CD4-positive, alpha-beta memory T cell (primary cell): Measurements from ENCODE around the gene NPVF. TPM values are rescaled to one million over a fixed set of nuclear protein-coding genes. Genes with fewer than 3 reads are reported as not detected.

Experiments used
- CTCF ChIA-PET: fragments of 350-600 bp; sonication (Branson Sonifier 250); formaldehyde crosslinking; loops from one replicate; lab custom pipeline; 2021; ENCODE audit warnings: inconsistent platforms; ENCODE audit not compliant: partially characterized antibody; lab: Charles Lee
- POLR2A ChIA-PET: fragments of 350-600 bp; sonication (Branson Sonifier 250); formaldehyde crosslinking; loops from one replicate; lab custom pipeline; 2021; ENCODE audit not compliant: partially characterized antibody; lab: Charles Lee
- DNase-seq, 5 donors: peaks; one replicate each; pipeline versions ENCODE4 v3.0.0 to v3.0.0-alpha.2; 2020 to 2022; ENCODE audit warnings: mixed read lengths in 1 of 5
- H3K27ac ChIP-seq: one replicate; pipeline ENCODE4 v1.7.0; 2013; ENCODE audit warnings: low read depth, low read length
- H3K27me3 ChIP-seq: 2 replicates; pipeline ENCODE4 v1.7.0; 2013; ENCODE audit warnings: mild to moderate bottlenecking, low read length, moderate library complexity; ENCODE audit not compliant: insufficient read depth
- H3K36me3 ChIP-seq: 2 replicates; pipeline ENCODE4 v1.7.0; 2013; ENCODE audit warnings: mild to moderate bottlenecking, low read length, moderate library complexity; ENCODE audit not compliant: insufficient read depth
- H3K4me1 ChIP-seq: 2 replicates; pipeline ENCODE4 v1.7.0; 2013; ENCODE audit warnings: mild to moderate bottlenecking, low read length, moderate library complexity; ENCODE audit not compliant: insufficient read depth
- H3K4me3 ChIP-seq, 2 donors: one replicate each; pipeline ENCODE4 v1.7.0; 2013; ENCODE audit warnings: low read length in 2 of 2, mild to moderate bottlenecking in 1 of 2
- H3K9me3 ChIP-seq, 2 donors: one replicate each; pipeline ENCODE4 v1.7.0; 2013; ENCODE audit warnings: low read length in 2 of 2, control low read depth in 1 of 2; ENCODE audit not compliant: control insufficient read depth in 1 of 2
- H3K27ac Mint-ChIP-seq, 7 donors: one replicate each; pipeline ENCODE4 v1.8.0; 2020 to 2021; ENCODE audit warnings: mixed read lengths in 7 of 7, mild to moderate bottlenecking in 6 of 7, inconsistent platforms in 3 of 7, moderate library complexity in 3 of 7
- H3K27me3 Mint-ChIP-seq, 2 donors: one replicate each; pipeline ENCODE4 v1.8.0; 2020 to 2021; ENCODE audit warnings: mixed read lengths in 2 of 2
- H3K36me3 Mint-ChIP-seq, 2 donors: one replicate each; pipeline ENCODE4 v1.8.0; 2020 to 2021; ENCODE audit warnings: mixed read lengths in 2 of 2, inconsistent platforms in 1 of 2, mild to moderate bottlenecking in 1 of 2
- H3K4me1 Mint-ChIP-seq, 4 donors: one replicate each; pipeline ENCODE4 v1.8.0; 2020 to 2021; ENCODE audit warnings: mixed read lengths in 4 of 4, mild to moderate bottlenecking in 1 of 4
- H3K4me3 Mint-ChIP-seq, 8 donors: one replicate each; pipeline ENCODE4 v1.8.0; 2020 to 2021; ENCODE audit warnings: mixed read lengths in 8 of 8, mild to moderate bottlenecking in 7 of 8, moderate library complexity in 6 of 8, inconsistent platforms in 3 of 8
- H3K9me3 Mint-ChIP-seq, 8 donors: one replicate each; pipeline ENCODE4 v1.8.0; 2020 to 2021; ENCODE audit warnings: mixed read lengths in 8 of 8, mild to moderate bottlenecking in 5 of 8, inconsistent platforms in 3 of 8, moderate library complexity in 1 of 8
- intact Hi-C: fragments of 100-400 bp; cut with micrococcal nuclease; formaldehyde crosslinking; loops from one replicate; pipeline ENCODE4 v1.15.1; 2023
- polyA plus RNA-seq, 2 donors: library from polyadenylated mRNA; unstranded; fragments of 300-500 nt; fragmentation: Illumina TruSeq; gene quantifications; one replicate each; pipeline ENCODE4 v1.2.3, GENCODE V29; 2021
- total RNA-seq, 2 experiments: library from RNA; stranded (reverse); gene quantifications; one replicate each; pipeline ENCODE4 v1.2.3, GENCODE V29; 2021

NPVF gene
- total and polyA plus RNA-seq, 4 experiments from 2014 or later = not detected

- H3K36me3 Mint-ChIP-seq = no peaks in the 10 kb centered on the region
- CTCF ChIA-PET = interaction anchor here (1.1 kb wide), 1 partner anchor 10 kb away, joined by 5 read pairs; no protein-coding TSS in a partner anchor
Observed at GRCh38 chr7:25249772-25250171, 21.5 kb upstream of the NPVF start.

GRCh38 chr7:25246306-25246705, 18.0 kb upstream of the NPVF start:
- Histone ChIP-seq H3K36me3 (no peaks in the 10 kb centered on the region), H3K27me3 (no peaks in the 10 kb centered on the region), H3K27ac (no peak overlapping the region), H3K4me3 (no peak overlapping the region), H3K9me3 (no peaks in the 10 kb centered on the region), H3K4me1 (no peaks in the 10 kb centered on the region)
- ChIA-PET CTCF (interaction anchor here (1.7 kb wide), 1 partner anchor 13 kb away, joined by 7 read pairs; no protein-coding TSS in a partner anchor), POLR2A (no interaction called here)
- Mint-ChIP-seq H3K4me3 (no peak overlapping the region), H3K4me1 (no peaks in the 10 kb centered on the region), H3K36me3 (no peaks in the 10 kb centered on the region), H3K27me3 (peaks cover 19 to 26% of the 10 kb centered on the region in 2 donors), H3K27ac (no peak overlapping the region), H3K9me3 (no peaks in the 10 kb centered on the region)
- no peak for DNase-seq
- intact Hi-C loops = no loop called here

More at GRCh38 chr7:25249772-25250171, 21.5 kb upstream of the NPVF start:
- intact Hi-C loops = loop anchor here (5.0 kb wide), 1 partner anchor 1903 kb away; the partner anchor contains the start of gene HOXA3
- no peak for DNase-seq
- POLR2A ChIA-PET = no interaction called here
- Mint-ChIP-seq H3K4me3 (no peak overlapping the region), H3K27me3 (peaks cover 6 to 16% of the 10 kb centered on the region in 2 donors), H3K27ac (no peak overlapping the region), H3K4me1 (no peaks in the 10 kb centered on the region), H3K9me3 (no peaks in the 10 kb centered on the region)
- no peaks in the 10 kb centered on the region for H3K36me3 ChIP-seq
- no peak overlapping the region for H3K27ac ChIP-seq
- H3K4me1 ChIP-seq = no peaks in the 10 kb centered on the region
- no peaks in the 10 kb centered on the region for H3K27me3 ChIP-seq
- no peak overlapping the region for H3K4me3 ChIP-seq
- no peaks in the 10 kb centered on the region for H3K9me3 ChIP-seq

GRCh38 chr7:25244254-25245033, 16.2 kb upstream of the NPVF start:
- no peak for DNase-seq
- Mint-ChIP-seq H3K9me3 (no peaks in the 10 kb centered on the region), H3K4me3 (no peak overlapping the region), H3K27ac (no peak overlapping the region), H3K4me1 (no peaks in the 10 kb centered on the region), H3K36me3 (no peaks in the 10 kb centered on the region), H3K27me3 (peaks cover 22 to 28% of the 10 kb centered on the region in 2 donors)
- no peaks in the 10 kb centered on the region for H3K27me3 ChIP-seq
- H3K36me3 ChIP-seq = no peaks in the 10 kb centered on the region
- no peak overlapping the region for H3K4me3 ChIP-seq
- intact Hi-C loops = no loop called here
- no peak overlapping the region for H3K27ac ChIP-seq
- POLR2A ChIA-PET = no interaction called here
- no peaks in the 10 kb centered on the region for H3K9me3 ChIP-seq
- no peaks in the 10 kb centered on the region for H3K4me1 ChIP-seq
- CTCF ChIA-PET = interaction anchor here (1.8 to 2.2 kb wide), 2 partner anchors 12 to 16 kb away, joined by 7 to 8 read pairs; no protein-coding TSS in a partner anchor

- intact Hi-C loops = no loop called here
- Mint-ChIP-seq H3K36me3 (no peaks in the 10 kb centered on the region), H3K4me3 (no peak overlapping the region), H3K4me1 (no peaks in the 10 kb centered on the region), H3K27me3 (peaks cover 23% of the 10 kb centered on the region in 2 donors), H3K27ac (no peak overlapping the region), H3K9me3 (no peaks in the 10 kb centered on the region)
- Histone ChIP-seq H3K4me1 (no peaks in the 10 kb centered on the region), H3K36me3 (no peaks in the 10 kb centered on the region), H3K9me3 (no peaks in the 10 kb centered on the region), H3K27me3 (no peaks in the 10 kb centered on the region), H3K27ac (no peak overlapping the region), H3K4me3 (no peak overlapping the region)
- ChIA-PET POLR2A (no interaction called here), CTCF (no interaction called here)
- DNase-seq = no peak
Observed at GRCh38 chr7:25242678-25243077, 14.4 kb upstream of the NPVF start.

- Mint-ChIP-seq H3K9me3 (no peaks in the 10 kb centered on the region), H3K36me3 (no peaks in the 10 kb centered on the region), H3K27me3 (peaks cover 22 to 24% of the 10 kb centered on the region in 2 donors), H3K4me1 (no peaks in the 10 kb centered on the region), H3K27ac (no peak overlapping the region), H3K4me3 (no peak overlapping the region)
- intact Hi-C loops = no loop called here
- POLR2A ChIA-PET = no interaction called here
- Histone ChIP-seq H3K27ac (no peak overlapping the region), H3K4me3 (no peak overlapping the region), H3K9me3 (no peaks in the 10 kb centered on the region), H3K27me3 (no peaks in the 10 kb centered on the region), H3K36me3 (no peaks in the 10 kb centered on the region), H3K4me1 (no peaks in the 10 kb centered on the region)
- CTCF ChIA-PET = no interaction called here
- DNase-seq = no peak
Observed at GRCh38 chr7:25240896-25241295, 12.6 kb upstream of the NPVF start.

GRCh38 chr7:25240340-25240739, 12.1 kb upstream of the NPVF start:
- DNase-seq = no peak
- H3K9me3 ChIP-seq = no peaks in the 10 kb centered on the region
- H3K4me1 Mint-ChIP-seq = no peaks in the 10 kb centered on the region

GRCh38 chr7:25239888-25240287, 11.6 kb upstream of the NPVF start:
- H3K27me3 Mint-ChIP-seq = peaks cover 20 to 22% of the 10 kb centered on the region in 2 donors
- no peaks in the 10 kb centered on the region for H3K27me3 ChIP-seq
- no peak for DNase-seq
- intact Hi-C loops = no loop called here
- H3K27ac ChIP-seq = no peak overlapping the region
- H3K4me1 ChIP-seq = no peaks in the 10 kb centered on the region
- H3K4me3 ChIP-seq = no peak overlapping the region
- no peaks in the 10 kb centered on the region for H3K4me1 Mint-ChIP-seq
- H3K36me3 Mint-ChIP-seq = no peaks in the 10 kb centered on the region
- H3K9me3 Mint-ChIP-seq = no peaks in the 10 kb centered on the region
- CTCF ChIA-PET = no interaction called here
- H3K27ac Mint-ChIP-seq = no peak overlapping the region
- H3K36me3 ChIP-seq = no peaks in the 10 kb centered on the region
- no peaks in the 10 kb centered on the region for H3K9me3 ChIP-seq
- no peak overlapping the region for H3K4me3 Mint-ChIP-seq
- POLR2A ChIA-PET = no interaction called here

More at GRCh38 chr7:25240340-25240739, 12.1 kb upstream of the NPVF start:
- Mint-ChIP-seq H3K9me3 (no peaks in the 10 kb centered on the region), H3K27ac (no peak overlapping the region), H3K36me3 (no peaks in the 10 kb centered on the region), H3K27me3 (peaks cover 20 to 23% of the 10 kb centered on the region in 2 donors), H3K4me3 (no peak overlapping the region)
- no peak overlapping the region for H3K4me3 ChIP-seq
- H3K36me3 ChIP-seq = no peaks in the 10 kb centered on the region
- no peaks in the 10 kb centered on the region for H3K27me3 ChIP-seq
- ChIA-PET CTCF (no interaction called here), POLR2A (no interaction called here)
- H3K4me1 ChIP-seq = no peaks in the 10 kb centered on the region
- no peak overlapping the region for H3K27ac ChIP-seq
- intact Hi-C loops = no loop called here
